Tibial nerve (tissue), 4 donors: ENCODE results near the gene TAF10.

Source experiments
- CTCF ChIP-seq, 5 experiments: fragments of 200-600 bp in 3 of 5; fragments of 450-650 bp in 2 of 5; sonication (generic) in 3 of 5; IDR thresholded peaks; one replicate each; pipeline ENCODE4 v1.5.1; 2016 to 2019; ENCODE audit warnings: antibody characterized with exemption in 5 of 5, mild to moderate bottlenecking in 3 of 5, moderate library complexity in 2 of 5
- EP300 ChIP-seq, 2 donors: sonication (generic); formaldehyde crosslinking; IDR thresholded peaks; one replicate each; pipeline ENCODE4 v1.6.1; 2017; ENCODE audit warnings: antibody characterized with exemption in 2 of 2, mild to moderate bottlenecking in 1 of 2
- POLR2A ChIP-seq, 2 donors: fragments of 450-650 bp; IDR thresholded peaks; one replicate each; pipeline ENCODE4 v1.6.1; 2017; ENCODE audit warnings: antibody characterized with exemption in 2 of 2, mild to moderate bottlenecking in 2 of 2, moderate library complexity in 2 of 2

DNA sequence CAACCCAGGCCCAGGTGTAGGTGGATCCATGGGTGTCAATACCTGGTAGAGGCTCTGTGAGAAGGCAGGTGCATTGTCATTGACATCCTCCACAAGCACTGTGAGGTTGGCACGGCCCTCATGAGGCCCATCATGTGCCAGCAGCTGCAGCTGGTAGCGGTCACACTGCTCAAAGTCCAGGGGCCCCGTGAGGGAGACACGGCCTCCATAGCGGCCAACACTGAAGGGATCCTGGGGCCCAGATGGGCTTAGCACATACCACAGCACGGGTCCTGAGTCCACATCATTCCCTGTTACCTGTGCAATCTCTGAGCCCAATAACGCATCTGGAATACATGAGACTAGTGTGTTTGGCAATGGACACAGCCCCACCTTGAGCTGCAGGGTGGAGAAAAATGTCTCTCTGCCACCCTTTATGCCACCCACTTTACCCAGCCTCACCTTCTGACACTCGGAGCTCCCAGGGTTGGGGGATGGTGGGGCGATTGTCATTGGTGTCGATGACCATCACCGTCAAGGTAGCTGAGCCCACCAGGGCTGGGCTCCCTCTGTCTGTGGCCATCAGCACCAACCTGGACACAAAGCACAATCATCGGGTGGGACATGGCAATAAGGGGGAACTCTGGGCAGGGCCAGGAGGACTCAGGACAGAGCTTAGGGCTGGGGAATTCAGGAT lies 13.3 kb upstream of the TAF10 start:
- TF ChIP-seq POLR2A (IDR thresholded peaks at IDR 0.05): no peak
- no peak for TF ChIP-seq CTCF (IDR thresholded peaks at IDR 0.05)
- TF ChIP-seq EP300 (IDR thresholded peaks at IDR 0.05): no peak
